ENCODE data around the gene P2RY8. TPM values are rescaled to one million over a fixed set of nuclear protein-coding genes. Genes with fewer than 3 reads are reported as not detected.

Gene P2RY8
- total RNA-seq, 2 donors from 2014 or later = 0.93 to 1.3 TPM

GRCh38 chrX:1528884-1529203, 8.1 kb downstream of the P2RY8 start:
- H3K4me3 ChIP-seq = no peak overlapping the region
- no peaks in the 10 kb centered on the region for H3K36me3 ChIP-seq
- no peak overlapping the region for H3K27ac ChIP-seq
- no peaks in the 10 kb centered on the region for H3K27me3 ChIP-seq
- H3K4me1 ChIP-seq = no peaks in the 10 kb centered on the region
- no peaks in the 10 kb centered on the region for H3K9me3 ChIP-seq
- no peak for DNase-seq (ENCODE audit: low spot score)
- TF ChIP-seq CTCF (IDR thresholded peaks at IDR 0.05) = no peak

- TF ChIP-seq CTCF (IDR thresholded peaks at IDR 0.05) = no peak
- Histone ChIP-seq H3K27ac (no peak overlapping the region), H3K4me1 (no peaks in the 10 kb centered on the region), H3K9me3 (no peaks in the 10 kb centered on the region), H3K36me3 (no peaks in the 10 kb centered on the region), H3K4me3 (no peak overlapping the region), H3K27me3 (no peaks in the 10 kb centered on the region)
- no peak for DNase-seq (ENCODE audit: low spot score)
Observed at GRCh38 chrX:1528186-1528883, 8.7 kb downstream of the P2RY8 start.

- H3K4me1 ChIP-seq = no peaks in the 10 kb centered on the region
- DNase-seq (ENCODE audit: low spot score) = no peak
- no peak for TF ChIP-seq CTCF (IDR thresholded peaks at IDR 0.05)
- H3K27me3 ChIP-seq = no peaks in the 10 kb centered on the region
- H3K27ac ChIP-seq = no peak overlapping the region
- H3K9me3 ChIP-seq = no peaks in the 10 kb centered on the region
- no peak overlapping the region for H3K4me3 ChIP-seq
- H3K36me3 ChIP-seq = no peaks in the 10 kb centered on the region
Observed at GRCh38 chrX:1527457-1527856, 9.5 kb downstream of the P2RY8 start.

- Histone ChIP-seq H3K27ac (no peak overlapping the region), H3K9me3 (no peaks in the 10 kb centered on the region), H3K36me3 (no peaks in the 10 kb centered on the region), H3K4me1 (no peaks in the 10 kb centered on the region), H3K4me3 (no peak overlapping the region), H3K27me3 (no peaks in the 10 kb centered on the region)
- TF ChIP-seq CTCF (IDR thresholded peaks at IDR 0.05) = no peak
- no peak for DNase-seq (ENCODE audit: low spot score)
Observed at GRCh38 chrX:1526565-1526964, 10.4 kb downstream of the P2RY8 start.

GRCh38 chrX:1525583-1526355, 11.2 kb downstream of the P2RY8 start:
- H3K4me1 ChIP-seq = no peaks in the 10 kb centered on the region
- no peaks in the 10 kb centered on the region for H3K9me3 ChIP-seq
- H3K27me3 ChIP-seq = no peaks in the 10 kb centered on the region
- H3K36me3 ChIP-seq = no peaks in the 10 kb centered on the region
- H3K27ac ChIP-seq = no peak overlapping the region
- no peak for DNase-seq (ENCODE audit: low spot score)
- no peak overlapping the region for H3K4me3 ChIP-seq
- no peak for TF ChIP-seq CTCF (IDR thresholded peaks at IDR 0.05)

Measured in right atrium auricular region (tissue), 2 donors.